Peyer's patch (tissue), 4 donors: ENCODE results near the gene CELF2. TPM values are rescaled to one million over a fixed set of nuclear protein-coding genes. Genes with fewer than 3 reads are reported as not detected.

Source experiments
- DNase-seq, 3 donors: peaks; one replicate each; pipeline ENCODE4 v3.0.0-alpha.2; 2017 to 2019
- H3K27ac ChIP-seq, 4 donors: fragments of 200-600 bp; sonication (generic); one replicate each; pipeline ENCODE4 v1.5.1; 2016 to 2019
- H3K27me3 ChIP-seq, 2 donors: fragments of 200-600 bp; sonication (generic); one replicate each; pipeline ENCODE4 v1.5.1; 2019
- H3K36me3 ChIP-seq, 3 donors: fragments of 200-600 bp; sonication (generic); one replicate each; pipeline ENCODE4 v1.5.1; 2016 to 2019
- H3K4me1 ChIP-seq, 4 donors: fragments of 200-600 bp; sonication (generic); one replicate each; pipeline ENCODE4 v1.5.1; 2016 to 2019
- H3K4me3 ChIP-seq, 4 donors: fragments of 200-600 bp; sonication (generic); 1 replicate in 3 of 4; 2 replicates in 1 of 4; pipeline ENCODE4 v1.5.1; 2016 to 2019; ENCODE audit warnings: mild to moderate bottlenecking in 1 of 4
- H3K9me3 ChIP-seq, 4 donors: fragments of 200-600 bp; sonication (generic); one replicate each; pipeline ENCODE4 v1.5.1; 2016 to 2019; ENCODE audit warnings: mild to moderate bottlenecking in 1 of 4
- POLR2A ChIP-seq, 2 donors: fragments of 450-650 bp; IDR thresholded peaks; one replicate each; pipeline ENCODE4 v1.5.1; 2017; ENCODE audit warnings: antibody characterized with exemption in 2 of 2, mild to moderate bottlenecking in 2 of 2, moderate library complexity in 2 of 2
- total RNA-seq, 4 donors: library from RNA; depleted of rRNA; stranded (reverse); fragments of >200 nt; gene quantifications; one replicate each; pipeline ENCODE4 v1.1.0, GENCODE V29; 2016
- TF ChIP-seq, protein P1 (sequence below), 6 experiments: fragments of 450-650 bp in 4 of 6; fragments of 200-600 bp in 2 of 6; sonication (generic) in 1 of 6; IDR thresholded peaks; one replicate each; pipeline ENCODE4 v1.5.1; 2017 to 2019; ENCODE audit warnings: antibody characterized with exemption in 6 of 6, mild to moderate bottlenecking in 3 of 6, moderate library complexity in 1 of 6

The CELF2 gene
- total RNA-seq, 4 donors from 2014 or later, result 20.5 to 110 (median 40.7) TPM

DNA sequence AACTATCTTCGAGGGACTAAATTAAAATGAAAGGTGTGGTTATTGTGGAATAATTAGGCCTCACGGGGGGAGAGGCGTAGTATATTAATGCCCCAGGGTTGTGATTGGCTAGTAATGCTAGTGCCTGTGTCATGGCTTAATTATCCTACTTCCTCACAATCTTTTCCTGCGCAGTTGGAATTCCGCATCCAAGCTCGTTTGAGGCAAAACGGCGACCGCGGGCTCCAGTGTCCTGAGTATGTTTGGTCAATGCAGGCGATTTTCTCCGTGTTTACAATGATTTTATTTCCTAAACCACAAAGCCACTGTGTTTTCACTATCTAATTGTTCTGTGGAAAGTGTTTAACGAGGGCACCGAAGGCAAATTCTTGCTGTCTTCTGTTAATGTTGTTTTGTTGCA lies 282.9 kb downstream of the CELF2 start:
- H3K4me1 ChIP-seq, result no peaks in the 10 kb centered on the region
- H3K9me3 ChIP-seq, result no peaks in the 10 kb centered on the region
- no peak for TF ChIP-seq POLR2A (IDR thresholded peaks at IDR 0.05)
- TF ChIP-seq, protein P1, sequence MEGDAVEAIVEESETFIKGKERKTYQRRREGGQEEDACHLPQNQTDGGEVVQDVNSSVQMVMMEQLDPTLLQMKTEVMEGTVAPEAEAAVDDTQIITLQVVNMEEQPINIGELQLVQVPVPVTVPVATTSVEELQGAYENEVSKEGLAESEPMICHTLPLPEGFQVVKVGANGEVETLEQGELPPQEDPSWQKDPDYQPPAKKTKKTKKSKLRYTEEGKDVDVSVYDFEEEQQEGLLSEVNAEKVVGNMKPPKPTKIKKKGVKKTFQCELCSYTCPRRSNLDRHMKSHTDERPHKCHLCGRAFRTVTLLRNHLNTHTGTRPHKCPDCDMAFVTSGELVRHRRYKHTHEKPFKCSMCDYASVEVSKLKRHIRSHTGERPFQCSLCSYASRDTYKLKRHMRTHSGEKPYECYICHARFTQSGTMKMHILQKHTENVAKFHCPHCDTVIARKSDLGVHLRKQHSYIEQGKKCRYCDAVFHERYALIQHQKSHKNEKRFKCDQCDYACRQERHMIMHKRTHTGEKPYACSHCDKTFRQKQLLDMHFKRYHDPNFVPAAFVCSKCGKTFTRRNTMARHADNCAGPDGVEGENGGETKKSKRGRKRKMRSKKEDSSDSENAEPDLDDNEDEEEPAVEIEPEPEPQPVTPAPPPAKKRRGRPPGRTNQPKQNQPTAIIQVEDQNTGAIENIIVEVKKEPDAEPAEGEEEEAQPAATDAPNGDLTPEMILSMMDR (IDR thresholded peaks at IDR 0.05), result no peak
- no peak overlapping the region for H3K4me3 ChIP-seq
- DNase-seq, result no peak
- no peak overlapping the region for H3K27ac ChIP-seq
- peaks cover 0 to 55% (median 0%) of the 10 kb centered on the region in 3 donors for H3K36me3 ChIP-seq
- no peaks in the 10 kb centered on the region for H3K27me3 ChIP-seq

DNA sequence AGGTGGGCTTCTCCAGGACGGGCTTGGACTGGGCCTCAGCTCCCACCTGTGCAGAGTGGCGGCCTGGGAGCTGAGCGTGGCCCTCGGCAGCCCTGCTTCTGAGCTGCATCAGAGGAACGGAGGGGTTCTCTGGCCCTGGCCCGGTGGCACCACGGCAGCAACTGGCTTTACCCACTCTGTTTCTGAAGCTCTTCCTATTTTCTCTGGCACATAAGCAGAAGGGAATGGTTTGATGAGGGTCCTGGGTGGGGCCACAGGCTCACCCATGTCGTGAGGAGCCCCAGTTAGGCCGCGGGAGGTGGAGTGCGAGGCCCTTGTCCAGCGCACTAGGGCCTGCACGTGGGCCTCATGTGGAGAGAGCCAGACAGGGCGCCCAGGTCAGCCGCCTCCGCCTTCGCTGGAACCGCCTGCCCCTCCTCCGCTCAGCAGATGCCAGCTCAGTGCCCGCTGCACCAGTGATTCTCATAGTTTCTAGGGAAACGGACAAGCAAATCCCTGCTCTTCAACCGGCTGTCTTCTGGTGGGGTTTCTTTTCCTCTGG lies 284.0 kb downstream of the CELF2 start:
- no peak for DNase-seq
- H3K36me3 ChIP-seq, result peaks cover 0 to 53% (median 0%) of the 10 kb centered on the region in 3 donors
- TF ChIP-seq, protein P1 (IDR thresholded peaks at IDR 0.05), result no peak
- no peak for TF ChIP-seq POLR2A (IDR thresholded peaks at IDR 0.05)

DNA sequence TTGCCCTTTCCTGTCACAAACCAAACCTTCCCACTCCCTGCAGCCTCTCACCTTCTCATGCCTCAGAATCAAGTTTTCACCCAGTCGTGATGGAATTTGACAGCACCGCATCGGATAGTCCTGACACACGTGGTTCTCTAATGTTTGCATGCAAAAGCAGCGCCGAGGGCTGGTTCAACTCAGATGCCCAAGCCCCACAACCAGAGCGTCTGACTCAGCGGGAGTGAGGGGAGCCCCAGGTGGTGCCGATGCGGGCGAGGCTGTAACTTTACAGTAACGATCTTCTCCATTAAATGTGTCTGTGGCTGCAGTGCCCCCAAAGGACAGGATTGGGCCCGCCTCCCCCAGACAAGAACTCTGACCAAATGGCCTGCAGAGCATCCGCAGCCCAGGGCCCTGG lies 284.5 kb downstream of the CELF2 start:
- Histone ChIP-seq H3K9me3 (no peaks in the 10 kb centered on the region), H3K27me3 (no peaks in the 10 kb centered on the region), H3K27ac (no peak overlapping the region), H3K4me3 (no peak overlapping the region), H3K36me3 (peaks cover 0 to 55% (median 0%) of the 10 kb centered on the region in 3 donors), H3K4me1 (no peaks in the 10 kb centered on the region)
- TF ChIP-seq, protein P1 (IDR thresholded peaks at IDR 0.05), result no peak
- no peak for TF ChIP-seq POLR2A (IDR thresholded peaks at IDR 0.05)
- DNase-seq, result no peak

More for the DNA sequence above, 284.0 kb downstream of the CELF2 start:
- no peak overlapping the region for H3K27ac ChIP-seq
- no peaks in the 10 kb centered on the region for H3K27me3 ChIP-seq
- H3K4me1 ChIP-seq, result no peaks in the 10 kb centered on the region
- no peak overlapping the region for H3K4me3 ChIP-seq
- no peaks in the 10 kb centered on the region for H3K9me3 ChIP-seq

DNA sequence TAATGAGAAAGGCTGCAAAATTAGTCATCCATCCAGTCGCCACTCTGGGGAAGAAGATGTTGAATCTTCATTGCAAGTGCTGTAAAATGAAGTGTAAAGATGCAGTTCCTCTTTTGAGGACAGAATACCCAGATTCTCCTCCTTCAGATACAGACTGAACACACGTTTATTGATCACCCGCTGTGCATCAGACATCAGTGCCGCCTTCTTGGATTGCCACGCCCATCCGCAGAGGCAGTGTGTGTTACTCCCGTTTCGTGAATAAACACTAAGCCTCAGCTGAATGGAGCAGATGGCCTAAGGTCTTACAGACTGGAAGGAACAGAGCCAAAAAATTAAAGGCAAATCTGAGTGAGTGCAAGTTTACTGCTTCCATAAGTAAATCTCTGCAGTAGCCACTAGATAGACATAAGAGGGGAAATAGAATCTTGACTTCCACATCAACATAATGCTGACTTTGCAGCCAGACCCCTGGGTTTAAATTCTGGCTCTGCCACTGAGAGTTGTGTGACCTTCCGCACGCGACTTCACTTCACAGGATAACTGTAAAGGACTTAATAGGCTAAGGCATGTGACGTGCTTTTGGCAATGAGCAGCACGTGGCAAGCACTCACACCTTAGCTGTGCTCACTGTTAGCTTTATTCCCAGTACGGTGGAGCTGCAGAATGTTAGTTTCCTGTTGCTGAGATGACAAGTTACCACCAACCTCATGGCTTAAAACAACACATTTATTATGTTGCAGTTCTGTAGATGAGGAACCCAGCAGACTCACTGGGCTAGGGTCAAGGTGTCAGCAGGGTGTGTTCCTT lies 285.9 kb downstream of the CELF2 start:
- Histone ChIP-seq H3K9me3 (peaks cover 0 to 3% (median 0%) of the 10 kb centered on the region in 4 donors), H3K4me1 (no peaks in the 10 kb centered on the region), H3K36me3 (peaks cover 0 to 60% (median 0%) of the 10 kb centered on the region in 3 donors), H3K27ac (no peak overlapping the region), H3K4me3 (no peak overlapping the region), H3K27me3 (no peaks in the 10 kb centered on the region)
- peak in 1 of 3 donors; percentile 37 for DNase-seq
- TF ChIP-seq POLR2A (IDR thresholded peaks at IDR 0.05), result no peak
- TF ChIP-seq, protein P1 (IDR thresholded peaks at IDR 0.05), result no peak

DNA sequence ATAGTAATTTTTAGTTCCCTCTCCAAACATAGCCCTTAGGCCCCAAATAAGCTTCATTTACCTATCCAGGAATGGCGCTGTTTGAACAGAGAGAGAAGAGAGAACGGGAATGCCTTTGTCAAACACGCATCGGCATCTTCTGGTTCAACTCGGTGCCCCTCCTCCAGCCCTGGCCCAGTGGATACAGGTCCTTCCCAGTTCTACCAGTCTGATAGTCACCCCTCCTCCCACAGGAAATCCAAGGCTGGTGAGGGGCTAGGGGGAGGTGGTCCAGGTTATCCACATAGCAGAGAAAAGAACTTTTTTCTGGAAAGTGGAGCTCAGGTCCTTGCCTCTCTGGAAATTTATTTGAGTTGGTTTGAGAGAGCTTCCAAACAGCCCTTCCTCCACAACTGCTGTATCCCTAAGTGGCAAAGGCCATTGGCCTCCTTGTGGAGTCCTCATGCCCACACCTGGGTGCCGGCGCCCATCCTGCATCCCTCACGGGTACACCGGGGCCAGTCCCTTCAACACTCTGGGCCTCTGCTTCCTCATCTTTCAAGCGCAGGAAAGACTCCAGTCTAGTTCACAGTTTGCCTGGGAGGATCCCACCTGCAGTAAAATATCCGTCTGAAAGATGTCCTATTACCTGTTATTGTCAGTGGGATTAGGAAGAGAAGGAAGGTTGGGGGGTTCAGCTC lies 287.4 kb downstream of the CELF2 start:
- Histone ChIP-seq H3K4me3 (no peak overlapping the region), H3K9me3 (peaks cover 0 to 3% (median 0%) of the 10 kb centered on the region in 4 donors), H3K36me3 (peaks cover 0 to 48% (median 0%) of the 10 kb centered on the region in 3 donors), H3K4me1 (no peaks in the 10 kb centered on the region), H3K27ac (no peak overlapping the region), H3K27me3 (no peaks in the 10 kb centered on the region)
- DNase-seq, result peak in 1 of 3 donors; percentile 28
- no peak for TF ChIP-seq POLR2A (IDR thresholded peaks at IDR 0.05)
- TF ChIP-seq, protein P1 (IDR thresholded peaks at IDR 0.05), result no peak
